HL-60 (cell line): Measurements from ENCODE around the gene TKTL1.

Source experiments
- CTCF ChIP-seq: IDR thresholded peaks from one replicate; pipeline ENCODE4 v1.5.1; 2011; ENCODE audit warnings: low read length, control low read depth, inconsistent platforms; ENCODE audit not compliant: insufficient read depth
- POLR2AphosphoS5 ChIP-seq: IDR thresholded peaks from 2 replicates; pipeline ENCODE4 v1.6.1; 2012; ENCODE audit warnings: low read depth

- TF ChIP-seq CTCF (no peak), POLR2AphosphoS5 (peak; percentile 67)
Measured at GRCh38 chrX:154378799-154379568, 83.4 kb downstream of the TKTL1 start, which contains the start of gene EMD.
